Upper lobe of left lung (tissue), 4 donors: ENCODE results near the gene AGAP1.

Experiments
- CTCF ChIP-seq, 6 experiments: fragments of 450-650 bp in 4 of 6; fragments of 200-600 bp in 2 of 6; sonication (generic) in 2 of 6; IDR thresholded peaks; one replicate each; pipeline ENCODE4 v1.5.1; 2016 to 2019; ENCODE audit warnings: antibody characterized with exemption in 6 of 6
- EP300 ChIP-seq, 4 donors: sonication (generic); formaldehyde crosslinking; IDR thresholded peaks; one replicate each; pipeline ENCODE4 v1.5.1; 2017; ENCODE audit warnings: antibody characterized with exemption in 4 of 4, control low read depth in 2 of 4
- POLR2AphosphoS5 ChIP-seq, 2 donors: sonication (generic); formaldehyde crosslinking; IDR thresholded peaks; one replicate each; pipeline ENCODE4 v1.5.1; 2017; ENCODE audit warnings: antibody characterized with exemption in 2 of 2

DNA sequence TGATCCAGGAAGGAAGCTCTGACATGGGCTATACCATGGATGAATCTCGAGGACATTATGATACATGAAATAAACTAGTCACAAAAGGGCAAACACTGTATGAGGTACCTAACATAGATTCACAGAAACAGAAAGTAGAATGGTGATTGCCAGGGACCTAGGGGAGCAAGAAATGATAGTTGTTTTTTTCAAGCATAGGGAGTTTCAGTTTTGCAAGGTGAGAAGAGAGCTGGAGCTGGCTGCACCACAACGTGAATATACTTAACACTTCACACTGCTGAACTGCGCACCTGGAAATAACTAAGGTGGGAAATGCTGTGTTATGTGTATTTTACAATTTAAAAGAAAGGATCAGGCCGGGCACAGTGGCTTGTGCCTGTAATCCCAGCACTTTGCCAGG is 13.2 kb upstream of the AGAP1 start:
- no peak for TF ChIP-seq CTCF (IDR thresholded peaks at IDR 0.05)
- TF ChIP-seq POLR2AphosphoS5 (IDR thresholded peaks at IDR 0.05), result no peak
- no peak for TF ChIP-seq EP300 (IDR thresholded peaks at IDR 0.05)
